HG03520 (cell line): Measurements from ENCODE around the gene UST.
"Not testable (repeated sequence)": the region's sequence is repeated elsewhere in the genome, so short reads cannot be mapped to it uniquely, and the experiment has no call there.

Experiments used
- ATAC-seq: cut with Tn5 transposase; IDR thresholded peaks from one replicate; pipeline ENCODE4 v1.9.1; 2021; ENCODE audit warnings: mild to moderate bottlenecking, moderate library complexity; ENCODE audit not compliant: unreplicated experiment

The UST gene

GRCh38 chr6:148934539-148934938 lies 187.7 kb downstream of the UST start:
- ATAC-seq: no peak

- no peak for ATAC-seq
Measured at GRCh38 chr6:148934961-148935360, 188.1 kb downstream of the UST start.

- ATAC-seq: no peak
Measured at GRCh38 chr6:148935705-148936435, 189.0 kb downstream of the UST start.

GRCh38 chr6:148943451-148943850 lies 196.6 kb downstream of the UST start:
- no peak for ATAC-seq

GRCh38 chr6:148944608-148945007 lies 197.8 kb downstream of the UST start:
- ATAC-seq: no peak

- ATAC-seq: no peak
Measured at GRCh38 chr6:148945301-148946021, 198.6 kb downstream of the UST start.

- ATAC-seq: peak; percentile 73
Measured at GRCh38 chr6:148947621-148948444, 201.0 kb downstream of the UST start.

- ATAC-seq: no peak
Measured at GRCh38 chr6:148951662-148952061, 204.8 kb downstream of the UST start.

- ATAC-seq: no peak
Measured at GRCh38 chr6:148952147-148953035, 205.6 kb downstream of the UST start.

GRCh38 chr6:148954461-148954860 lies 207.6 kb downstream of the UST start:
- no peak for ATAC-seq

- no peak for ATAC-seq
Measured at GRCh38 chr6:148954934-148955333, 208.1 kb downstream of the UST start.

GRCh38 chr6:148955441-148955840 lies 208.6 kb downstream of the UST start:
- no peak for ATAC-seq

GRCh38 chr6:148956163-148956562 lies 209.3 kb downstream of the UST start:
- ATAC-seq: not testable (repeated sequence)

GRCh38 chr6:148957752-148958151 lies 210.9 kb downstream of the UST start:
- ATAC-seq: no peak

- ATAC-seq: no peak
Measured at GRCh38 chr6:148959008-148959407, 212.2 kb downstream of the UST start.

- ATAC-seq: no peak
Measured at GRCh38 chr6:148959501-148959900, 212.7 kb downstream of the UST start.

GRCh38 chr6:148962854-148963515 lies 216.2 kb downstream of the UST start:
- no peak for ATAC-seq

- ATAC-seq: no peak
Measured at GRCh38 chr6:148963738-148964137, 216.9 kb downstream of the UST start.

GRCh38 chr6:148964467-148964866 lies 217.6 kb downstream of the UST start:
- ATAC-seq: no peak

- no peak for ATAC-seq
Measured at GRCh38 chr6:148965287-148965686, 218.5 kb downstream of the UST start.
